Measurements from ENCODE around the gene SGCG. TPM values are rescaled to one million over a fixed set of nuclear protein-coding genes. Genes with fewer than 3 reads are reported as not detected.

SGCG gene
- total RNA-seq, 4 donors from 2014 or later = 0.67 TPM; not detected in 3

- WGBS, 2 donors = 91 to 93% methylated on average over 2 of the region's 2 CpGs
- H3K4me3 ChIP-seq (replicated peaks in 1 of 3) = no peak overlapping the region
- H3K27ac ChIP-seq = no peak overlapping the region
- no peaks in the 10 kb centered on the region for H3K27me3 ChIP-seq
- no peak for DNase-seq
- intact Hi-C loops (cut with DNase I) = no loop called here
- H3K36me3 ChIP-seq = no peaks in the 10 kb centered on the region
- no peaks in the 10 kb centered on the region for H3K9me3 ChIP-seq
- H3K4me1 ChIP-seq = no peaks in the 10 kb centered on the region
- TF ChIP-seq CTCF (IDR thresholded peaks at IDR 0.05) (no peak), POLR2A (IDR thresholded peaks at IDR 0.05) (no peak)
Measured at GRCh38 chr13:23144431-23144830, 36.3 kb upstream of the SGCG start.

- DNase-seq = no peak
- Histone ChIP-seq H3K4me3 (replicated peaks in 1 of 3) (no peak overlapping the region), H3K4me1 (no peaks in the 10 kb centered on the region), H3K9me3 (no peaks in the 10 kb centered on the region), H3K27ac (no peak overlapping the region), H3K36me3 (no peaks in the 10 kb centered on the region), H3K27me3 (no peaks in the 10 kb centered on the region)
- 87% methylated on average over 5 of the region's 5 CpGs for WGBS, 2 donors
- TF ChIP-seq POLR2A (IDR thresholded peaks at IDR 0.05) (no peak), CTCF (IDR thresholded peaks at IDR 0.05) (no peak)
- intact Hi-C loops (cut with DNase I) = no loop called here
Measured at GRCh38 chr13:23146006-23146405, 34.8 kb upstream of the SGCG start.

GRCh38 chr13:23146811-23147625 is 33.8 kb upstream of the SGCG start:
- no peak for DNase-seq
- Histone ChIP-seq H3K27me3 (no peaks in the 10 kb centered on the region), H3K9me3 (no peaks in the 10 kb centered on the region), H3K36me3 (no peaks in the 10 kb centered on the region), H3K4me3 (replicated peaks in 1 of 3) (no peak overlapping the region), H3K27ac (no peak overlapping the region), H3K4me1 (no peaks in the 10 kb centered on the region)
- 69 to 73% methylated on average over 12 of the region's 12 CpGs for WGBS, 2 donors
- TF ChIP-seq POLR2A (IDR thresholded peaks at IDR 0.05) = no peak
- no peak for TF ChIP-seq CTCF (IDR thresholded peaks at IDR 0.05)
- intact Hi-C loops (cut with DNase I) = no loop called here

GRCh38 chr13:23147827-23148226 is 33.0 kb upstream of the SGCG start:
- H3K4me1 ChIP-seq = no peaks in the 10 kb centered on the region
- H3K36me3 ChIP-seq = no peaks in the 10 kb centered on the region
- no peaks in the 10 kb centered on the region for H3K9me3 ChIP-seq
- TF ChIP-seq POLR2A (IDR thresholded peaks at IDR 0.05) (no peak), CTCF (IDR thresholded peaks at IDR 0.05) (no peak)
- H3K4me3 ChIP-seq (replicated peaks in 1 of 3) = no peak overlapping the region
- H3K27me3 ChIP-seq = no peaks in the 10 kb centered on the region
- no peak for DNase-seq
- WGBS, 2 donors = 74 to 85% methylated on average over 9 to 10 of the region's 10 CpGs
- no peak overlapping the region for H3K27ac ChIP-seq
- intact Hi-C loops (cut with DNase I) = no loop called here

GRCh38 chr13:23157781-23158180 is 23.0 kb upstream of the SGCG start:
- Histone ChIP-seq H3K27me3 (no peaks in the 10 kb centered on the region), H3K36me3 (no peaks in the 10 kb centered on the region), H3K4me1 (peaks cover 0 to 4% of the 10 kb centered on the region in 2 donors), H3K27ac (no peak overlapping the region), H3K9me3 (no peaks in the 10 kb centered on the region), H3K4me3 (replicated peaks in 1 of 3) (no peak overlapping the region)
- intact Hi-C loops (cut with DNase I) = no loop called here
- TF ChIP-seq POLR2A (IDR thresholded peaks at IDR 0.05) = no peak
- TF ChIP-seq CTCF (IDR thresholded peaks at IDR 0.05) = no peak
- WGBS, 2 donors = 77 to 79% methylated on average over 7 of the region's 7 CpGs
- no peak for DNase-seq

Measured in thyroid gland (tissue), 4 donors.